Large intestine (tissue), 3 donors: ENCODE results near the gene CPA5. TPM values are rescaled to one million over a fixed set of nuclear protein-coding genes. Genes with fewer than 3 reads are reported as not detected.

Source experiments
- DNase-seq, 2 donors: peaks; one replicate each; pipeline versions ENCODE4 v3.0.0 to v3.0.0-alpha.2; 2013
- H3K27ac ChIP-seq: one replicate; pipeline ENCODE4 v1.5.1; 2013; ENCODE audit warnings: low read length
- H3K27me3 ChIP-seq: 2 replicates; pipeline ENCODE4 v1.6.1; 2013; ENCODE audit warnings: low read length; ENCODE audit not compliant: control insufficient read depth, insufficient read depth
- H3K36me3 ChIP-seq: 2 replicates; pipeline ENCODE4 v1.6.1; 2013; ENCODE audit warnings: low read length; ENCODE audit not compliant: control insufficient read depth, insufficient read depth
- H3K4me1 ChIP-seq: one replicate; pipeline ENCODE4 v1.6.1; 2013; ENCODE audit warnings: low read length; ENCODE audit not compliant: control insufficient read depth, insufficient read depth
- H3K4me3 ChIP-seq: one replicate; pipeline ENCODE4 v1.5.1; 2013; ENCODE audit warnings: low read length
- H3K9me3 ChIP-seq: one replicate; pipeline ENCODE4 v1.6.1; 2013; ENCODE audit warnings: mild to moderate bottlenecking, low read depth, low read length, moderate library complexity; ENCODE audit not compliant: control insufficient read depth
- whole genome bisulfite sequencing: methylation state at CpG from one replicate; pipeline ENCODE4 v1.1.5; 2013; ENCODE audit warnings: low lambda C conversion rate; ENCODE audit not compliant: insufficient coverage; 5-methylcytosine and 5-hydroxymethylcytosine counted together
- polyA plus RNA-seq: library from polyadenylated mRNA; unstranded; fragments of 120-200 nt; gene quantifications from one replicate; pipeline ENCODE4 v1.2.1, GENCODE V29; 2013

CPA5 gene
- polyA plus RNA-seq, 1 donor = 0.15 TPM

- no CpG with 5 or more reads among the region's 12 CpGs for WGBS
Measured at GRCh38 chr7:130346941-130347340, 2.3 kb downstream of the CPA5 start.

GRCh38 chr7:130349911-130350782 lies 5.5 kb downstream of the CPA5 start:
- Histone ChIP-seq H3K27ac (no peak overlapping the region), H3K9me3 (no peaks in the 10 kb centered on the region), H3K4me1 (peaks cover 7% of the 10 kb centered on the region), H3K27me3 (peaks cover 2% of the 10 kb centered on the region), H3K4me3 (no peak overlapping the region), H3K36me3 (no peaks in the 10 kb centered on the region)
- 50% methylated on average over 1 of the region's 16 CpGs for WGBS
- DNase-seq = no peak

More at GRCh38 chr7:130346941-130347340, 2.3 kb downstream of the CPA5 start:
- Histone ChIP-seq H3K36me3 (no peaks in the 10 kb centered on the region), H3K4me3 (no peak overlapping the region), H3K4me1 (peaks cover 3% of the 10 kb centered on the region), H3K9me3 (no peaks in the 10 kb centered on the region), H3K27me3 (peaks cover 2% of the 10 kb centered on the region), H3K27ac (no peak overlapping the region)
- no peak for DNase-seq

- no CpG with 5 or more reads among the region's 20 CpGs for WGBS
- Histone ChIP-seq H3K4me3 (no peak overlapping the region), H3K27ac (no peak overlapping the region), H3K27me3 (peaks cover 2% of the 10 kb centered on the region), H3K9me3 (no peaks in the 10 kb centered on the region), H3K36me3 (no peaks in the 10 kb centered on the region), H3K4me1 (peaks cover 13% of the 10 kb centered on the region)
- DNase-seq = peak in 1 of 2 donors; percentile 49
Measured at GRCh38 chr7:130350945-130351790, 6.6 kb downstream of the CPA5 start.

- H3K4me1 ChIP-seq = peaks cover 19% of the 10 kb centered on the region
- DNase-seq = no peak
- no peaks in the 10 kb centered on the region for H3K9me3 ChIP-seq
- H3K27me3 ChIP-seq = peaks cover 2% of the 10 kb centered on the region
- no peak overlapping the region for H3K27ac ChIP-seq
- no peaks in the 10 kb centered on the region for H3K36me3 ChIP-seq
- WGBS = no CpG with 5 or more reads among the region's 6 CpGs
- H3K4me3 ChIP-seq = no peak overlapping the region
Measured at GRCh38 chr7:130351791-130352090, 7.1 kb downstream of the CPA5 start.

- DNase-seq = peak in 1 of 2 donors; percentile 45
- 57% methylated on average over 4 of the region's 20 CpGs for WGBS
- Histone ChIP-seq H3K27me3 (peaks cover 2% of the 10 kb centered on the region), H3K27ac (no peak overlapping the region), H3K4me3 (no peak overlapping the region), H3K36me3 (no peaks in the 10 kb centered on the region), H3K4me1 (peaks cover 21% of the 10 kb centered on the region), H3K9me3 (no peaks in the 10 kb centered on the region)
Measured at GRCh38 chr7:130352194-130353074, 7.8 kb downstream of the CPA5 start.

- no peak overlapping the region for H3K27ac ChIP-seq
- no CpG with 5 or more reads among the region's 7 CpGs for WGBS
- no peaks in the 10 kb centered on the region for H3K9me3 ChIP-seq
- peaks cover 21% of the 10 kb centered on the region for H3K4me1 ChIP-seq
- no peak overlapping the region for H3K4me3 ChIP-seq
- peaks cover 2% of the 10 kb centered on the region for H3K27me3 ChIP-seq
- no peak for DNase-seq
- no peaks in the 10 kb centered on the region for H3K36me3 ChIP-seq
Measured at GRCh38 chr7:130353196-130353595, 8.6 kb downstream of the CPA5 start.

GRCh38 chr7:130356121-130356875 lies 11.7 kb downstream of the CPA5 start:
- H3K4me1 ChIP-seq = peaks cover 19% of the 10 kb centered on the region
- WGBS = no CpG with 5 or more reads among the region's 9 CpGs
- H3K27ac ChIP-seq = peak overlapping the region; percentile 72
- no peaks in the 10 kb centered on the region for H3K27me3 ChIP-seq
- no peaks in the 10 kb centered on the region for H3K36me3 ChIP-seq
- H3K9me3 ChIP-seq = no peaks in the 10 kb centered on the region
- H3K4me3 ChIP-seq = no peak overlapping the region
- DNase-seq = peak in 1 of 2 donors; percentile 67

- Histone ChIP-seq H3K4me1 (peaks cover 18% of the 10 kb centered on the region), H3K27me3 (no peaks in the 10 kb centered on the region), H3K27ac (peak overlapping the region; percentile 72), H3K4me3 (no peak overlapping the region), H3K36me3 (no peaks in the 10 kb centered on the region), H3K9me3 (no peaks in the 10 kb centered on the region)
- 93% methylated on average over 3 of the region's 16 CpGs for WGBS
- DNase-seq = peak in 1 of 2 donors; percentile 54
Measured at GRCh38 chr7:130356876-130357611, 12.4 kb downstream of the CPA5 start.

GRCh38 chr7:130358471-130358870 lies 13.9 kb downstream of the CPA5 start:
- Histone ChIP-seq H3K27ac (no peak overlapping the region), H3K4me3 (no peak overlapping the region), H3K9me3 (no peaks in the 10 kb centered on the region), H3K4me1 (peaks cover 15% of the 10 kb centered on the region), H3K36me3 (no peaks in the 10 kb centered on the region), H3K27me3 (no peaks in the 10 kb centered on the region)
- DNase-seq = no peak
- no CpG with 5 or more reads among the region's 4 CpGs for WGBS
